NCI-H748 (cell line): ENCODE measurements around the gene ENDOD1.

Source experiments
- DNase-seq: peaks from one replicate; lab custom pipeline; 2025; ENCODE audit not compliant: unreplicated experiment; lab: John Stamatoyannopoulos, UW

ENDOD1 gene

DNA sequence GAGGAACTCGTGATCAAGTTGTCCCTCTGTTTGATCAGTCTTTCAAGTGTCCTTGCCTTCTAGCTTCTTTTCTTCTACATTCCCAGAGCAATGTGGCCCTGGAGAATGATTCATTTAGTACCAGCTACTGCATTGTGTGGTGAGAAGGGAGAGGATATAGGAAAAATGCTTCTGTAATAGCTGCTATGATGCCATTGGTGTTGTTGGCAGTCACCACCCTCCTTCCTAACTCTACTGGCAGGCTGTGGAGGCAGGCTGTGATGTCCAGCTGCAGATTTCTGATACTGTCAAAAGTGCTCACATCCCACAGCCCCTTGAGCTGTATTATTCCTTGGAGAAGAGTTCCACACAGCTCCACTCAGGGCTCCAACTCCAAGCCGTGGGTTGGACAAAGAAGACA, 52.8 kb downstream of the ENDOD1 start:
- no peak for DNase-seq

DNA sequence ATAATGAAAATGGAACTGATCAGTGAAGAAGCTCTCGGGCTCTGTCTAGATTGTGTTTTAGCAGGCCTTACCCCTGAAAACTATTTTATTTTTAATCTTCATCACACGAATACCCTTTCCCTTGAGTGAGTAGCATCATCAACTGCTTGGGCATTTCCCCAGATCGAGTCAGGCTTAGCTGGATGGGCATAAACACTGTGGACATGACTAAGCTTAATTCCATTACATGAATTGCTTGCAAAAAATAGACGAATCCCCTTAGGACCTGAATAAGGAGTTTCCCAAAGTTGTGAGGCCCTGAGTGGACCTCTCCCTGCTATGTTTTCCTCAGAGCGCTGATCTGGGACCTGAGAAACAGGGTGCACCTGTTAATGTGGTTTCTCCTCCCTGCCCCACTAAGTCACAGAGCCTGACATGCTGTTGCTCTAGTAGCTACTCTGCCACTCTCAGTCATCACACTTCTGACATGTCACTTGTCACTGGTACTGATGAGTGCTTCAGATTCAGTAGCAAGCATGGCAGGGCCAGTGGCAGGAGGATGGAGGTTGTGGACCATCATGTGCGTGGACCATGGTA, 53.5 kb downstream of the ENDOD1 start:
- DNase-seq, result no peak

DNA sequence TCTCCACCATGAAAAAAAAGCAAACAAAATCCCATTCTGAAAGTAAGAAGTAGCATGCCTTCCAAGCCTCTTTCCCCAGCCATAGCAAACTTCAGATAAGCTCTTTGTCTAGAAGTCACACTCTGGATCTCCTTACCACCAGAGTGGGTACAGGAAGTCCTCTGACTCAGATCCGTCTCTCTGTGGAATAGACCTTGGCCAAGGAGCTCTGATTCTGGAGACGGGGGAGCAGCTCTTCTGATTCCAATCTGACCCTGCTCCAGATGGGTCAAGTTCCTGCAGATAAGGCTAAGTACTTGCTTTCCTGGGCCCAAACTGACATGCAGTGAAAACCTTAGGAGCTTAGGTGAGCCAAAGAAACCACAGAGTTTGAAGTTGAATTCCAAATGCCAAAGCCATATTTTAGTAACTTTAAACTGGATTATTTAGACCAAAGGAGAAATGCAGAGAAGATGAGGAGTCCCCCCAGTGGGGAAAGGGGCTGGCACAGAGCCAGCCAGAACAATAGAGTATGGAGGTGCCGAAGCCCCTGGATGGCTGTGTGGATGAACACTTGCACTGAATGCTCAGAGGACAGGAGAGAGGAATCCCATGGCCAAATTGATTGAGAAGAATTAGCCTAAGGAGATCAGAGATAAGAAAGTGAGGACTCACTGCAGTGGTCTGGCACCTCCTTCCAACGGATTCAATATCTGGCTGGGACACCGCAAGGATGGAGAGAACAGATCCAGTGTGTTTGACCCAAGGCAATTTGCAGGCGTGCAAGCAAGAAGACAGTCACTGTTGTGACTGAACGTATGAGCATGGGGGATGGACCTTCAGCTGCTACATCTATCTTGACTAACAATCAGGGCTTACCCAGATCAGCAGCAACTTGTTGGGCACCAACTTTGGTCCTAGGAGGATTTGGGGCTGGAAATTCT, 54.9 kb downstream of the ENDOD1 start:
- DNase-seq, result no peak

DNA sequence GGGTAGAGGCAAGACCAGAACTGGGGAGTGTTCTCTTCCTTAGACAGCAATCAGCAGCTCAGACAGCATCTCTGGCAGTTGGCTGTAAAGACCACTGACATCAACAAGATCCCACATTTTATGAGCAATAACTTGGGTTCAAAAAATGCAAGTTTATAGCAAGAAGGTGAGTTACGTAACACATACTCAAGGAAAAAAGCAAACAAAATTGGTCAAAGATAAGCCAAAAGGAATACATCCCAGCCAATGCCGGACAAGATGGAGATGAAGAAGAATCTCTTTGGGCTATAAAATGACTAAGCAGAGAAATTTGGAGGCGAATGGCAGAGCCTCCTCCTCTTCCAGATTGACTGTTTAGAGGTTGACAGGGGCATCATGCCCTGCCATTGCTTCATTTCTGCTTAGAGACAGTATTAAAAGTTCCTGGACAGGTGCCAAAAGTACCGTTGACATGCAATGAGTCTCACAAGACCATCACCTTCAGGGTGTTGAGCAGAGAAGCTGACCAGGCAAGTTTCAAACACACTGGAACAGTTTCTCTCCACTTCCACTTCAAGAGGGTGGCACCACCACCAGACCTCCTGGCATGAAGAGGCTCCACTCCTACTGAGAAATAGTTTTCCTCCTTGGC, 55.9 kb downstream of the ENDOD1 start:
- DNase-seq, result peak; percentile 8

DNA sequence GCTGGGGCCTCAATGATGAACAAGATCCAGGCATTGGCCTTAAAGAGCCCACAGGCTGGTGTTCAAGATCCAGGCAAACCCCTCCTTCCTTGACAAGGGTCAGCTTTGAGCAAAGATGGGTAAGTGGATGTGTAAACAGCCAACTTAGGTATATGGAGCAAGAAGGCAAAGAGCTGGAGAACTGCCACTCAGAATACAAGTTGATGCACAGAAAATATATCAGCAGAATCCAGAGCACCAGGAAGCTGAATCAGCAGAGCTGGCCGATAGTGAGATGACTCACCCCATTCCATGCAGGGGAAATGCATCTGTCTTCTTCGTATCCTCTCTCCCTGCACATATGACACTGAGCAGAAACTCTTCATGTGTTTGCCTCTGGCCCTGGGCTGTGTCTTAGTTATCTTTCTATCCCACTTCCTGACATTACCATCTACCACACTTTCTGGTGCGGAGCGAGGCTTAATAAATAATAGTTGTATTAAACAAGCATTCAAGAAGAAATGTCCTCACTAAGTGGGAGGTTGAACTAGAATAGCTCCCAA, 57.8 kb downstream of the ENDOD1 start:
- DNase-seq, result no peak

DNA sequence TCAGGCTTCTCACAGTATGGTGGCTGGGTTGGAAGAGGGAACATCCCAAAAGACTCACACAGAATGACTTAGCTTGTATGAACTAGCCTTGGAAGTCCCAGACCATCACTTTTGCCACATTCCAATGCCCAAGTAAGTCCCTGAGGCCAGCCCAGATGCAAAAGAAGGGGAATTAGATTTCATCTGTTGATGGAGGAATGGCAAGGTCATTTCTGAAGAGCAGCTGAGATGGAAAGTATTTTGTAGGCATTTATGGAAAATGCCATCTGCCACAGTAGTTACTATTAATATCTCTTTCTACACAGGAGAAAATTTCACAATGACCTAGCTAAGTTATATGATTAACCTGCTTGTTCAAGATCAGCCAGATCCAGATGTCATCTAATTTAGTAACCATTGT, 58.8 kb downstream of the ENDOD1 start:
- DNase-seq, result no peak

DNA sequence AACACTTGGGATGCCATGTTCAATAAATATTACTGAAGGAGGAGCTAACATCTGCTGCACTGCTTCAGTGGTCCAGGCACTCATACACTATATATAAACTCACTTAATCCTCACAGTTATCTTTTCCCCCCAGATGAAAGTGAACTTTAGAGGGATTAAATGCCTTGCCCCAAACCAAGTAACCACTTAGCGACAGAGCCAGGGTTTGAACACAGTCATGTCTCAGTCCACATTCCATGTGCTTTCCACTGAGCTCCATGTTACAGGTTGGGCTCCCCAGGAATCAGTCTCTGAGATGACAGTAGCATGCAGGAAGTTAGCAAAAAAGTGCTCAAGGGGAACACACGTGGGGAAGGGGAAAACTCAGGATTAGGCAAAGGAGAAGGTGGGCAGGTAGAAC, 59.3 kb downstream of the ENDOD1 start:
- DNase-seq, result no peak

DNA sequence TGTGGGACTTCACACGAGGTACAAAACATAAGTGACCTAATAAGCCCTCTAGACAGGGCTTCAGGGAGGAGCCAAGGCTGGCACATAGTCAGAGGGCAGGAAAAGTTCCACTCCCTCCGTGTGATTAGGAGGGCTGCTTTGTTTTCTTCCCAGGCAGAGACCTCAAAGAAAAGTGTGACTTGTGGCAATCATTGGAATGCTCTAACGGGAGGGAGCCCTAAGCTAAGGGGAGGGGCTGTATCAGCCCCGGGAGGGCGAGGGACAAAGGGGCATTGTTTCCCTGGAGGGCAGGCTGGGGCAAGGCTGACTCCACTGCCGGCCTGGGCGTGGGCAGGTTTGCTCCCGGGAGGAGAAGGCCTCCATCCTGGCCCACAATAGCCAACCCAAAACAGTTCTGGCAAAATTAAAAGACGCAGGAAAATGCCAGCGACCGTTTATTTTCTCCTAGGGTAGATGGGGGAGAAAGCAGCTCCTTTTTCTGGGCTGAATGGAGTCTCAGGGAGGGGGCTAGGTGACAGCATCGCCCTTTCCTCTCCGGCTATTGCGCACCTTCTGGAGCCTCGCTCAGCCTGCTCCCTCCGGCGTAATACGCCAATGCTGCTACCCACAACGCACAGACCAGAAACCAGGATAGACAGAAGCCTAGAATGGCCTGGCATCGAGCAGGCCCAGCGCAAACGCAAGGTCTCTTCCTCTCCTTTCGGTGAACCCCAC, 60.2 kb downstream of the ENDOD1 start:
- no peak for DNase-seq

DNA sequence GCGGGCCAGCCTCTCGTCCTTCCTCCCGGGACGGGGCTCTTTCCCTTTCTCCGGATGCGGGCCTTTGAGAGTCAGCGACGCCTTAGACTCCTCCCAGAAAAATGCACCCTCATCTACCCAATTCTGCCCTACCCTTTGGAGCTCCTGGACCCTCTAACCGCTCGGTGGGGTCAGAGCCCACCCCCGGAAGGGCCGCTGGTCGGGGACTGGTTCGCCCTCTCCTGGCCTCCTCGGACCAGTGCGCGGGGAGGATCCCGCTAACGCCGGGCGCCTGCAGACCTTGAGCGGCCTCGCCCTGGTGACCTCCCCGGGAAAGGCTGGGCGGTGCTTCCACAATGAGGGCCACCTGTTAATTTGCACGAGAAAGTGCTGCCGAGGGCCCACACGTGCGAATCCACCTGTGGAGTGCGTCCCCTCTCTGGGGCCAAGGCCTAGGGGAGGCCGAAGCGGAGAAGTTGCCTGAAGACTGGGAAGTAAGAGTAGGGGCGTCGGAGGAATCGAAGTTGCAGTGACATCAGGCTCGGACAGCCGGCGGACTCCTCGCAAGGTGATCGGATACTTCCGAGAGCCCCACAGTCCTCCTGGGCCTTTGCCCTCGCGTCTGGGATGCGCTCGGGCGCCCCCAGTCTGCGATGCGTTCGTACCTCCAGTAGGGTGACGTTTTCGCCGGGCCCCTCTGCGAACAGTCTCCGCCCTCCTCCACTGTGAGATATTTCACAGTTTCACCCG, 61.5 kb downstream of the ENDOD1 start:
- no peak for DNase-seq

DNA sequence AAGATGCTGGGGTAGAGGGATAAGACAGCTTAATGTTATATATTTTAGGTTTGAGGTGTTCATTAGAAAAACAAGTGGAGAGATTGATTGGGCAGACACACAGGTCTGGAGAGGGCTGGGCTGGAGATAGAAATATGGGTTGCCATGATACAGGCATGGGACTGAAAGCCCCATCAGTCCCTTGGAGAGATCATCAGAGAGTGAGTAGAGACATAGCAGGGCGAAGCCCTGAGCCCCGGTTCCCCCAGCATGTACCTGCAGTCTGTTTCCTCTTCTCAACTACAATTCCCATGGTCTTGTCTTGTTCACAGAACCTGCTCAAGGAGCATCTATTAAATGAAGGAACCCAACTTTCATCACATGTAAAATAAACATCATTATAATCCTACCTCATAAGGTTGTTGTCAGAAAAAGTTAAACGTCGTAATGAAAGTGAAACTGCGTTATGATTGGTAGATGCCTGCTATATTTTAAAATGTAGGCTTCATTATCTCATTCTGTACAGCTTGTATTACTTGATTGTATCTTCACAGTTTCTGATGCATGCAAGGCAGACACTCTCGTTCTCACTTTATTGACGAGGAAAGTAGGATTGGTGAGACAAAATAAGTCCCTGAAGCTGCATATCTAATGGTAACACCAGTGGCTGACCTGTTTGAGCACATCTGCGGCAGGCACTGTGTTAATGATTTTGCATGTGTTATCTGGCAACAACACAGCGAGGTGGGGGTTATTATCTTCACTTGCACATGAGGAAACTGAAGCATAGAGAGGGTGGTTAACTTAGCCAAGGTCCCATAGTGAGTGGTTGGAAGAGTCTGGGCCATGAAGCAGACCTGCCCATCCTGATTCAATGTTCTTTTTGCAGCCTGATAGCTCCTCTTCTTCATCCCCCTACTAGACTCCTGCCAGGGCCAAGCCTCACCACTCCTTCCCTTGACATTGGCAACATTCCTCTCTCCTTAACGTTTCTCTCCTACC, 63.5 kb downstream of the ENDOD1 start:
- no peak for DNase-seq

DNA sequence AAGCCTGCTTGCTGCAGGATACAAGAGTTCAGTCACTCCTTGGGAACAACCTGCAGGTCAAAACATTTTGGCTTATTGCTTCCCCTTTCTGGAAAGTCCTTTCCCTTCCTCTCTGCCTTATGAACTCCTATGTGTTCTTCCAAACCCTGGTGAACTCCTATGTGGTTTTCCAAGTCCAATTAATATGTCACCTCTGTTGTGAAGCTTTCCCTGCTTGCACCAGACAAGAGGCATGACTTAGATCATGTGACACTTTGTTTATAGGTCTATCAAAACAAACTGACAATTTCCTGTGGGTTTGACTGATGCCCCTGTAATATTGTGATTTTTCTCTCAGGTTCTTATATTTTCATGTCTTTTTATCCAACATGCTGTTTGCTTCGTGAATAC, 64.2 kb downstream of the ENDOD1 start:
- DNase-seq, result no peak

DNA sequence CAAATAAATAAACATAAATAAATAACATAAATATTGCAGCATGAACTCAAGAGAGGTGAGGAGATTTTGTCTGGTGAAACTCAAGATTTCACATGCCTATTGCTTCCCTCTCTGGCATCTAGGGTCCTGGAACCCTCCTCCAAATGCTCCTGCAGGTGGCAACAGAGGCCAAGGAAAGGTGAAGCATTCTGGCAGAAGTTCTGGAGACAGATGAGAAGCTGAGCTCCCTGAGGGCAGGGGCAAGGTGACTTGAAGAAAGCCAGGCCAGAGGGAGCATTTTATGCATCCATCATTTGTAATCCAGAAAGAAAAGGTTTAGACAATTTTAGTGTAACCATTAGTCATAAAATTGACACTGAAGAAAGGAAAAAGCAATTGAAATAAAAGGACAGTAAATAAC, 64.9 kb downstream of the ENDOD1 start:
- peak; percentile 61 for DNase-seq

DNA sequence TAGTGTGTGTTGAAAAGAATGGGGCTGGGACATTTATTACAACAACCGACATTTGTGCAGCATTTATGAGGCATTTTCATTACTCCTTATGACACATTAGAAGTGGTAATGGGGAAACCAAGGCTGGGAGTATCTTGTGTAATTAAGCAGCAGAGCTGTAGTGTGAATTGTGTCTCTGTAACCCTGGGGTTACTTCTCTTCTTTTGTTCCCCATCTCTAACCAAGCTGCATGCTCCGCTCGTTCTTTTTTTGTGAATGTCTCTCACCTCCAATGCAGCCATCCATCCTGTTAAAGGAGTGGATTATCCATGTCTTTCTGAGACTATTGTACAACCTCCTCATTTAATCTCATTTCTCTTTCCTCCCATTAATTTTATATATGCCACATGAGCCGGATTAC, 65.7 kb downstream of the ENDOD1 start:
- no peak for DNase-seq

DNA sequence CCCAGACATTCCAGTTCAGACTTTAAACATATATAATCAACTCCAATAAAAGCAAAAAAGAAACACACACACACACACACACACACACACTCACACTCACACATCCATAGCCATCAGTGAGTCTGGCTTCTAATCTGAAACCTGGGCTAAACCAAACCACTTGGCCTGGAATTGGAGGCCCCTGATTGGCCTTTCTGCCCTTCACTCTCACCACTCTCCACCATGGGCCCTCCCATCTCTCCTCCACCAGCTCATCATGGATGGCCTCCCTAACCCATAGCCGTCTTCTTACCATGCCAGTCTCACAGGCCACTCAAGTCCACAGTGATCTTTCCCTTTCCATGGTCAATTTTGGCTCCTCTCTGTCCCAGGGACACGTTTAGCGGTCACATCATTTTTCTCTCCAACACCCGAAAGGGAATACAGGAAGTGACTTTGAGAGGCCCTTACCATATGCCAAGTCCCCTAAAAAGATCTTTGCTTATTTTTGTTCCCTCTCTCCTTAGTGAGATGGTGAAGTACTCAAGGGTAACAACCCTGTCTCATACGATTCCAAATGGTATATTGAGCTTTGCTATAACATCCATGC, 66.6 kb downstream of the ENDOD1 start:
- DNase-seq, result no peak

DNA sequence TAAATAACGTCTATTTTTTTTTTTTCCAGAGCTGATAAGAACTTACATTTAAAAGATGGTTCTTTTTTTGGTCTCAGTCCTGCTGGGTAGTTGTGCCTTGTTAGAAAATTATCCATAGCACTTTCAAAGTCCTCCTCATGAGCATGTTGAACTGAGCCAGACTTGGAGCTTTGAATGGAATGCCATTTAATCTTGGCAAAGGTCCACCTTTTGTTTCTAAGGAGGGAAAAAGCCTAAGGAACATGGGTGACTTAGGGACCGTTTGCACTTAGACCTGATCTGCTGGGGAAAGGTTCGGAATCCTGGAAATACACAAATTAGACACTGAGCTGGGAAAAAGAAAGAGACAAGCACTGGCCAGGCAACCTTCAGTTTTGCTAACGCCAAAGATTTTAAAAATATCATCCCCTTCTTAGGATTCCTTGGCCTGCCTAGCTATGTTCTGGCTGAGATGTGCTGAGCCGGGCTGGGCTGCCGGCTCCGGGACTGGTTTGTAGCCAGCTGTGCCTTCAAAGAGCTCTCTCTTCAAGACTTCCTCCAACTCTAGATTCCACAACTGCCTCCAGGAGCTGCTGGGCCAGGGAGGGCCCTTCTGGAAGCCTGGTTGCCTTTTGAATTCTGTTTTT, 67.4 kb downstream of the ENDOD1 start:
- DNase-seq, result no peak

DNA sequence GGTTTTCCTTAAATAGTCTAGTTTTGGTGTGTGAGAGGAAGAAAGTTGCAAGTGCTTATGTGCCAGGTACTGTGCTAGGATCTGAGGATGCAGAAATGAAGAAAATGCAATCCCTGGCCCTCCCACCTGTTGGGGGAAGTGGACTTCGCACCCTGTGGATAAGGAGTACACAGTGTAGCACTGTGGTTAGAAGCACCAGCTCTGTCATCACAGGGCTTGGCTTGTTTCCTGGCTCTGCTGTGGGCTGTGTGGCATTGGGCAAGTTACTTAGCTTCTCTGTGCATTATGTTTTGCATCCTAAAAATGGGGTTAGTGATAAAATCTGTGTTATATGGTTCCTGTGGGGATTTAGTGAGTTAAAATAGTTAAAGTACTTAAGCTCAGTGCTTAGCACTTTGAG, 68.2 kb downstream of the ENDOD1 start:
- no peak for DNase-seq

DNA sequence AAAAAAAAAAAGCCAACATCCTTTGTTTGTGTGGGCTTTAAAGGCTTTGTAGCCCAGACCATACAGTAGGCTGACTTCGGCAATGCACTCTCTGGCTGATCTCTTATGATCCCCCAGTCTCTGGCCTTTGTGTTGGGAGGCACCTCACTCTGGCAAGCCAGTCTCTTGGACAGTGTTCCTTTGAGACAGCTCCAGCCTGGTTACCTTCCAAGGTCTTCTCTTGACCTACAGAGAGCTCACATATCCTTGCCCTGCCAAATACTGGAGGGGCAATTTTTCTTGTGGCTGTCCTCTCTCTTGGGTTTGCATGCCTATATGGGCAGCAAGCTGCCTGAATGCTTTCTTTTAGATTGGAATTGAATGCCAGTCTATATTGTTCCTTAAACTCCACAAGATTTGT, 71.6 kb downstream of the ENDOD1 start:
- no peak for DNase-seq

DNA sequence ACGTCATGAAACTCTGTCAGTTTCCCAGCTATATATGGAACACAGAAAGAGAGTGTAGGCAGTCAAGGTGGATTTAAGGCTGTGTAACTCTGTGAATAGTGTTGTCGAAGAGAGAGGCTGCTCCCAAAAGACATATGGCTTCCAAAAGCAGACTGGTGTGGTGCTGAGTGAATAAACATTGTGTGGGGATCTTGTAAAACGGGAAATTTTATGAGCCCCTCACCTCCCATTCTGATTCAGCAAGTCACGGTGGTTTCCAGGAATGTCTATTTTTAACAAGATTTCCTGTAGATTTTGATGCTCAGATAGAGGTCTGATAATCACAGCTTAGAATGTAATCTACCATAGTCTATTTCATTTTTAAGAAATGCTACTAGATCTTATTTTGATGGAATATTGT, 73.5 kb downstream of the ENDOD1 start:
- DNase-seq, result no peak

DNA sequence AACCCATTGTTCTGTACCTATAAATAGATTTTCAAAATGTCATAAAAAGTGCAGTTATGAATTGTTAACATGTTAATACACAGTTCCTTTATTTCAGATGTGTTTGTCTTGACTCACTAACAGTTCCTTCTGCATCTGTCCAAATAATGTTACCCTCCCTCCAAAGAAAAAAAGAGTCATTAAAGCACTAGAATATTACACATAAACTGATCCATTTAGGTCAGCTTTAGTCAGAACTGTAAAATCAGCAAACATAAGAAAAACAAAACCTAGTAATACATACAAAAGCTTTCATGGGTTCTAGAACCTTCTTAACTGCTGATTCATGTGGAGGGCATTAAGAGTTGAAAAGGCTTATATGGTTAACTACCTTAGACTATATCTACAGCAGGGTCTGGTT, 76.0 kb downstream of the ENDOD1 start:
- no peak for DNase-seq
